SK-N-SH (cell line): ENCODE data around the gene DRGX. TPM values are rescaled to one million over a fixed set of nuclear protein-coding genes. Genes with fewer than 3 reads are reported as not detected.

ENCODE experiments used
- CTCF ChIA-PET: fragments of 300-600, 350-600 bp; formaldehyde crosslinking; extraction: SDS; loops from one replicate; lab custom pipeline; 2021; lab: Yijun Ruan, JAX
- POLR2A ChIA-PET: fragments of 350-600 bp; sonication (Branson Sonifier 250); formaldehyde crosslinking; extraction: SDS; loops from one replicate; lab custom pipeline; 2020; ENCODE audit warnings: antibody characterized with exemption, inconsistent platforms; lab: Yijun Ruan, JAX
- DNase-seq: peaks from one replicate; pipeline ENCODE4 v3.0.0; 2012
- H2AFZ ChIP-seq: fragments of 200-600 bp; sonication (generic); 2 replicates; pipeline ENCODE4 v1.8.1; 2016; ENCODE audit warnings: antibody characterized with exemption, mild to moderate bottlenecking, low read depth
- H3F3A ChIP-seq: fragments of 200-600 bp; sonication (generic); replicated peaks from 2 replicates; pipeline ENCODE3; 2016; ENCODE audit warnings: antibody characterized with exemption, mild to moderate bottlenecking; ENCODE audit not compliant: insufficient read depth
- H3K27ac ChIP-seq, 2 experiments: fragments of 200-500 bp in 1 of 2; fragments of 200-600 bp in 1 of 2; sonication (Bioruptor generic) in 1 of 2; sonication (generic), shearing (Covaris generic) in 1 of 2; 2 replicates each; pipeline versions ENCODE4 v1.5.1 to v1.6.1; 2014 to 2016; ENCODE audit warnings: low read depth in 2 of 2, inconsistent platforms in 1 of 2, low read length in 1 of 2, mild to moderate bottlenecking in 1 of 2, mixed read lengths in 1 of 2
- H3K27me3 ChIP-seq: fragments of 200-600 bp; sonication (generic), shearing (Covaris generic); 2 replicates; pipeline ENCODE4 v1.6.1; 2016; ENCODE audit warnings: mixed run types; ENCODE audit not compliant: insufficient read depth
- H3K36me3 ChIP-seq, 2 experiments: fragments of 200-500 bp in 1 of 2; fragments of 200-600 bp in 1 of 2; sonication (Bioruptor generic) in 1 of 2; sonication (generic) in 1 of 2; replicated peaks in 1 of 2; 2 replicates each; pipeline versions ENCODE3 to v1.5.1; 2014 to 2016; ENCODE audit warnings: low read length in 1 of 2, mild to moderate bottlenecking in 1 of 2; ENCODE audit not compliant: insufficient read depth in 2 of 2, control insufficient read depth in 1 of 2
- H3K4me1 ChIP-seq, 2 experiments: fragments of 200-500 bp in 1 of 2; fragments of 200-600 bp in 1 of 2; sonication (Bioruptor generic) in 1 of 2; sonication (generic), shearing (Covaris generic) in 1 of 2; 2 replicates each; pipeline versions ENCODE4 v1.5.1 to v1.6.1; 2014 to 2016; ENCODE audit warnings: low read depth in 1 of 2, low read length in 1 of 2, mixed run types in 1 of 2; ENCODE audit not compliant: insufficient read depth in 2 of 2, control insufficient read depth in 1 of 2
- H3K4me2 ChIP-seq: fragments of 200-600 bp; sonication (generic), shearing (Covaris generic); 2 replicates; pipeline ENCODE4 v1.6.1; 2017; ENCODE audit warnings: mixed run types
- H3K4me3 ChIP-seq, 2 experiments: fragments of 200-500 bp in 1 of 2; fragments of 200-600 bp in 1 of 2; sonication (Bioruptor generic) in 1 of 2; sonication (generic), shearing (Covaris generic) in 1 of 2; 2 replicates each; pipeline versions ENCODE4 v1.5.1 to v1.8.1; 2014 to 2016; ENCODE audit warnings: low read depth in 2 of 2, inconsistent platforms in 1 of 2, low read length in 1 of 2, mild to moderate bottlenecking in 1 of 2, mixed read lengths in 1 of 2, moderate library complexity in 1 of 2
- H3K79me2 ChIP-seq: fragments of 200-600 bp; sonication (generic); 2 replicates; pipeline ENCODE4 v1.8.1; 2017; ENCODE audit warnings: mild to moderate bottlenecking; ENCODE audit not compliant: insufficient read depth
- H3K9ac ChIP-seq: fragments of 200-600 bp; sonication (generic); 2 replicates; pipeline ENCODE4 v1.6.1; 2017; ENCODE audit warnings: mixed run types
- H3K9me2 ChIP-seq: fragments of 200-600 bp; sonication (generic); 2 replicates; pipeline ENCODE4 v1.6.1; 2017; ENCODE audit warnings: mixed run types
- H3K9me3 ChIP-seq: fragments of 200-600 bp; sonication (generic); 2 replicates; pipeline ENCODE4 v1.6.1; 2017; ENCODE audit warnings: mixed run types, mild to moderate bottlenecking, moderate library complexity
- H4K20me1 ChIP-seq: fragments of 200-600 bp; sonication (generic); 2 replicates; pipeline ENCODE4 v1.6.1; 2017; ENCODE audit warnings: mild to moderate bottlenecking, mixed run types; ENCODE audit not compliant: insufficient read depth
- ELF1 ChIP-seq: IDR thresholded peaks from 2 replicates; pipeline ENCODE4 v1.4.0; 2012
- EP300 ChIP-seq, 2 experiments: IDR thresholded peaks; 2 replicates each; pipeline versions ENCODE4 v1.4.0 to v1.6.1; 2012; ENCODE audit warnings: borderline replicate concordance in 1 of 2, low read depth in 1 of 2, low read length in 1 of 2
- FOXJ3 ChIP-seq: sonication (generic); formaldehyde crosslinking; IDR thresholded peaks from 2 replicates; pipeline ENCODE4 v1.5.1; 2020; ENCODE audit warnings: mild to moderate bottlenecking, missing genetic modification reagents
- GATA2 ChIP-seq: sonication (generic); formaldehyde crosslinking; IDR thresholded peaks from 2 replicates; pipeline ENCODE4 v1.5.0; 2020; ENCODE audit warnings: mild to moderate bottlenecking, missing genetic modification reagents
- JUND ChIP-seq: IDR thresholded peaks from 2 replicates; pipeline ENCODE4 v1.4.0; 2012
- MEF2A ChIP-seq: IDR thresholded peaks from 2 replicates; pipeline ENCODE4 v1.4.0; 2012; ENCODE audit warnings: low read depth, borderline replicate concordance
- MXI1 ChIP-seq: IDR thresholded peaks from 2 replicates; pipeline ENCODE4 v1.6.1; 2012; ENCODE audit warnings: mild to moderate bottlenecking, low read depth, low read length, improper control_type of control experiment
- NFIC ChIP-seq: IDR thresholded peaks from 2 replicates; pipeline ENCODE4 v1.4.0; 2012; ENCODE audit warnings: borderline replicate concordance
- PBX3 ChIP-seq: IDR thresholded peaks from 2 replicates; pipeline ENCODE4; 2012
- RAD21 ChIP-seq: IDR thresholded peaks from 2 replicates; pipeline ENCODE4 v1.6.1; 2012; ENCODE audit warnings: mild to moderate bottlenecking, low read length
- RXRA ChIP-seq: IDR thresholded peaks from 2 replicates; pipeline ENCODE4 v1.4.0; 2012; ENCODE audit warnings: low read depth, mild to moderate bottlenecking, borderline replicate concordance
- SIN3A ChIP-seq: IDR thresholded peaks from 2 replicates; pipeline ENCODE4 v1.6.1; 2012; ENCODE audit warnings: low read depth, mild to moderate bottlenecking, low read length, moderate library complexity, borderline replicate concordance
- SMC3 ChIP-seq: IDR thresholded peaks from 2 replicates; pipeline ENCODE4 v1.6.1; 2012; ENCODE audit warnings: low read depth, low read length, improper control_type of control experiment
- TEAD4 ChIP-seq: IDR thresholded peaks from 2 replicates; pipeline ENCODE4 v1.4.0; 2012; ENCODE audit warnings: mild to moderate bottlenecking, borderline replicate concordance; ENCODE audit not compliant: insufficient read depth
- YY1 ChIP-seq: IDR thresholded peaks from 2 replicates; pipeline ENCODE4 v1.4.0; 2012; ENCODE audit warnings: low read depth, mild to moderate bottlenecking
- WGBS: methylation state at CpG from one replicate; pipeline ENCODE4 v1.1.6; 2017; ENCODE audit warnings: low lambda C conversion rate; 5-methylcytosine and 5-hydroxymethylcytosine counted together
- polyA plus RNA-seq, 3 experiments: library from polyadenylated mRNA; depleted of rRNA; stranded (reverse); fragments of >200 nt; gene quantifications; 2 replicates each; pipeline ENCODE4 v1.2.3, GENCODE V29; 2012
- TF ChIP-seq, protein P1 (sequence below): IDR thresholded peaks from 2 replicates; pipeline ENCODE4 v1.4.0; 2012; ENCODE audit warnings: low read depth, borderline replicate concordance

The DRGX gene
- polyA plus RNA-seq, 1 of the 3 experiments (the other 2 are of a cell fraction) = not detected

DNA sequence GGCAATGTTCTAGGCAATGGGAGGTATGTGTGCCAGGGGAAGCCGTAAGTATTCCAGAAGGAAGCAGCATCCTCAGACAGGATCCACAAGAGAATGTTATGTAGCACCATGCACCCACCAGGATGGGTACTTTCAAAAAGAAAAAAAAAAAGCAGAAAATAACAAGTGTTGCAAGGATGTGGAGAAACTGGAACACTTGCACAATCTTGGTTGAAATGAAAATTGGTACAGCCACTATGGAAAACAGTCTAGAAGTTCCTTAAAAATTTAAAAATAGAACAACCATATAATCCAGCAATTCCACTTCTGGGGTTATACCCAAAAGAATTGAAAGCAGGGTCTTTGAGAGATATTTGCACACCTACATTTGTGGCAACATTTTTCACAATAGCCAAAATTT, 76.7 kb downstream of the DRGX start (continued):
- TF ChIP-seq EP300 (IDR thresholded peaks at IDR 0.05; ENCODE audit: borderline replicate concordance in 1 of 2, low read depth in 1 of 2, low read length in 1 of 2) (no peak), MEF2A (no peak), FOXJ3 (no peak)

DNA sequence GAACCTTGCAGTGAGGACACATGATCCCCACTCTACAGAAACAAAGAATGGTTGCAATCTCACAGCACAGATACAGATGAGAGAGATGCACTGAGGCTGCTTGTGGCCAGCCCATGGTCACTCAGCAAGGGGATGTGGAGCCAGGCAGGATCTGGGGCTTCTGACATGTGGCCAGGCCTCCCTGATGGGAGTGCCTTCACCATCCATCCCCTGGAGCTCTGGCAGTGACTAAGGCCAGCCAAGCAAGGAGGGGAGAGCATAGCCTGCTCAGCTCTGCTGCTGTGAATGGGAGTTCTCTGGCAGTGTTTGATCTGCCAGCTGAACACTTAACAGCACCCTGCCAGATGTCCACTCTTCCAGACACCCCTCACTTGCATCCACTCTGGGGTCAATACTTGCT, 77.1 kb downstream of the DRGX start:
- CTCF ChIA-PET = interaction anchor here (0.7 kb wide), 1 partner anchor 194 kb away, joined by 3 read pairs; no protein-coding TSS in a partner anchor
- TF ChIP-seq MEF2A (no peak), SMC3 (no peak), PBX3 (no peak), MXI1 (peak; percentile 75; the same call in 1 of the 2 replicates), SIN3A (no peak), TEAD4 (no peak)
- H3K4me1 ChIP-seq = peaks cover 0 to 22% of the 10 kb centered on the region in 2 experiments; a peak in 1 of 4 replicates

DNA sequence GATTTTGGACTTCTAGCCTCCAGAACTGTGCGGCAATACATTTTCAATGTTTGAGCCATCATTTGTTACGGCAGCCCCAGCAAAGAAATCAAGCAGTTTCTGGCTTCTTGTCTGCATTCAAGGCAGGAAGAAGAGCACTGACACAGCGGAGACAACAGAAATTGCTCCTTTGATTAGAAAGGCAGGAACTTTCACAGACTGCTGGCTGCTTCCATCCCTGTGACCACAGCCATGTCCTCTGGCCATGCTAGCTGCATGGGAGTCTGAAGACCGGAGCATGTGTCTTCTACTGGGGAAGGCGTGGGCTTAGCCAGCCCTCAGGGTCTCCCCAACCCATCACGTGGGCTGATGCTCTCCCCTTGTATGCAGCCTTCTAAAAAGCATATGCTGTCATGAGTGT, 77.9 kb downstream of the DRGX start:
- no peaks in the 10 kb centered on the region for H3K79me2 ChIP-seq
- H3K4me3 ChIP-seq = no peak overlapping the region
- H2AFZ ChIP-seq = no peak overlapping the region
- no peak overlapping the region for H3K4me2 ChIP-seq
- TF ChIP-seq MEF2A (no peak), ELF1 (no peak), YY1 (no peak), RXRA (no peak), NFIC (no peak), JUND (no peak), GATA2 (no peak), RAD21 (no peak)
- TF ChIP-seq, protein P1, sequence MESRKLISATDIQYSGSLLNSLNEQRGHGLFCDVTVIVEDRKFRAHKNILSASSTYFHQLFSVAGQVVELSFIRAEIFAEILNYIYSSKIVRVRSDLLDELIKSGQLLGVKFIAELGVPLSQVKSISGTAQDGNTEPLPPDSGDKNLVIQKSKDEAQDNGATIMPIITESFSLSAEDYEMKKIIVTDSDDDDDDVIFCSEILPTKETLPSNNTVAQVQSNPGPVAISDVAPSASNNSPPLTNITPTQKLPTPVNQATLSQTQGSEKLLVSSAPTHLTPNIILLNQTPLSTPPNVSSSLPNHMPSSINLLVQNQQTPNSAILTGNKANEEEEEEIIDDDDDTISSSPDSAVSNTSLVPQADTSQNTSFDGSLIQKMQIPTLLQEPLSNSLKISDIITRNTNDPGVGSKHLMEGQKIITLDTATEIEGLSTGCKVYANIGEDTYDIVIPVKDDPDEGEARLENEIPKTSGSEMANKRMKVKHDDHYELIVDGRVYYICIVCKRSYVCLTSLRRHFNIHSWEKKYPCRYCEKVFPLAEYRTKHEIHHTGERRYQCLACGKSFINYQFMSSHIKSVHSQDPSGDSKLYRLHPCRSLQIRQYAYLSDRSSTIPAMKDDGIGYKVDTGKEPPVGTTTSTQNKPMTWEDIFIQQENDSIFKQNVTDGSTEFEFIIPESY = no peak
- H3K9me3 ChIP-seq = no peaks in the 10 kb centered on the region
- no peaks in the 10 kb centered on the region for H3F3A ChIP-seq
- WGBS = 18% methylated on average over 3 of the region's 6 CpGs
- peak overlapping the region in 1 of 2 experiments; percentile 76; a peak in 2 of 4 replicates for H3K27ac ChIP-seq
- ChIA-PET CTCF (no interaction called here), POLR2A (no interaction called here)
- no peaks in the 10 kb centered on the region for H3K9me2 ChIP-seq
- no peak for DNase-seq
- no peaks in the 10 kb centered on the region for H4K20me1 ChIP-seq
- peaks cover 0 to 17% of the 10 kb centered on the region in 2 experiments; a peak in 1 of 4 replicates for H3K4me1 ChIP-seq
- no peak overlapping the region for H3K9ac ChIP-seq
- H3K27me3 ChIP-seq = no peaks in the 10 kb centered on the region
- H3K36me3 ChIP-seq = no peaks in the 10 kb centered on the region

More for the DNA sequence above, 77.1 kb downstream of the DRGX start:
- POLR2A ChIA-PET = interaction anchor here (0.6 kb wide), 1 partner anchor 23 kb away, joined by 3 read pairs; no protein-coding TSS in a partner anchor
- no peaks in the 10 kb centered on the region for H3K9me3 ChIP-seq
- peak; percentile 64 for DNase-seq
- H2AFZ ChIP-seq = no peak overlapping the region
- H3K9me2 ChIP-seq = no peaks in the 10 kb centered on the region
- no peaks in the 10 kb centered on the region for H3K79me2 ChIP-seq
- no peak overlapping the region for H3K9ac ChIP-seq
- H3F3A ChIP-seq = no peaks in the 10 kb centered on the region
- no peaks in the 10 kb centered on the region for H4K20me1 ChIP-seq
- no peaks in the 10 kb centered on the region for H3K36me3 ChIP-seq
- H3K27me3 ChIP-seq = no peaks in the 10 kb centered on the region
- H3K4me2 ChIP-seq = no peak overlapping the region
- H3K27ac ChIP-seq = peak overlapping the region in 1 of 2 experiments; percentile 76; a peak in 2 of 4 replicates
- H3K4me3 ChIP-seq = no peak overlapping the region
